HG03139 (cell line): ENCODE data around the gene WSCD1.

Source experiments
- ATAC-seq: cut with Tn5 transposase; IDR thresholded peaks from one replicate; pipeline ENCODE4 v1.9.1; 2021; ENCODE audit not compliant: unreplicated experiment

WSCD1 gene

GRCh38 chr17:6147042-6147441 lies 76.9 kb downstream of the WSCD1 start:
- ATAC-seq = no peak

- ATAC-seq = no peak
Observed at GRCh38 chr17:6153375-6153774, 83.2 kb downstream of the WSCD1 start.

- ATAC-seq = no peak
Observed at GRCh38 chr17:6157716-6158115, 87.5 kb downstream of the WSCD1 start.

GRCh38 chr17:6159541-6160231 lies 89.5 kb downstream of the WSCD1 start:
- ATAC-seq = no peak

GRCh38 chr17:6160232-6160555 lies 90.0 kb downstream of the WSCD1 start:
- ATAC-seq = no peak

GRCh38 chr17:6160911-6161855 lies 91.0 kb downstream of the WSCD1 start:
- no peak for ATAC-seq

- ATAC-seq = no peak
Observed at GRCh38 chr17:6162216-6162615, 92.0 kb downstream of the WSCD1 start.

GRCh38 chr17:6162892-6163291 lies 92.7 kb downstream of the WSCD1 start:
- no peak for ATAC-seq

- no peak for ATAC-seq
Observed at GRCh38 chr17:6163612-6164333, 93.6 kb downstream of the WSCD1 start.

GRCh38 chr17:6164996-6165395 lies 94.8 kb downstream of the WSCD1 start:
- no peak for ATAC-seq

- ATAC-seq = no peak
Observed at GRCh38 chr17:6165806-6166205, 95.6 kb downstream of the WSCD1 start.

GRCh38 chr17:6166492-6167179 lies 96.5 kb downstream of the WSCD1 start:
- ATAC-seq = no peak

GRCh38 chr17:6168296-6168695 lies 98.1 kb downstream of the WSCD1 start:
- ATAC-seq = no peak

GRCh38 chr17:6170349-6170748 lies 100.2 kb downstream of the WSCD1 start:
- no peak for ATAC-seq

- ATAC-seq = no peak
Observed at GRCh38 chr17:6172642-6173330, 102.6 kb downstream of the WSCD1 start.

GRCh38 chr17:6173653-6174052 lies 103.5 kb downstream of the WSCD1 start:
- ATAC-seq = no peak
